Gastrocnemius medialis (tissue), 4 donors: Measurements from ENCODE around the gene ZFP36L1.

Experiments used
- POLR2A ChIP-seq, 2 donors: fragments of 450-650 bp; IDR thresholded peaks; one replicate each; pipeline ENCODE4 v1.6.1; 2017; ENCODE audit warnings: antibody characterized with exemption in 2 of 2, mild to moderate bottlenecking in 2 of 2, moderate library complexity in 2 of 2
- TF ChIP-seq, protein P1 (sequence below), 5 experiments: fragments of 450-650 bp in 3 of 5; fragments of 200-600 bp in 2 of 5; sonication (generic) in 2 of 5; IDR thresholded peaks in 4 of 5; conservative IDR thresholded peaks in 1 of 5; 1 replicate in 4 of 5; 2 replicates in 1 of 5; pipeline ENCODE4 v1.5.1; 2016 to 2019; ENCODE audit warnings: antibody characterized with exemption in 5 of 5, mild to moderate bottlenecking in 3 of 5, moderate library complexity in 3 of 5

DNA sequence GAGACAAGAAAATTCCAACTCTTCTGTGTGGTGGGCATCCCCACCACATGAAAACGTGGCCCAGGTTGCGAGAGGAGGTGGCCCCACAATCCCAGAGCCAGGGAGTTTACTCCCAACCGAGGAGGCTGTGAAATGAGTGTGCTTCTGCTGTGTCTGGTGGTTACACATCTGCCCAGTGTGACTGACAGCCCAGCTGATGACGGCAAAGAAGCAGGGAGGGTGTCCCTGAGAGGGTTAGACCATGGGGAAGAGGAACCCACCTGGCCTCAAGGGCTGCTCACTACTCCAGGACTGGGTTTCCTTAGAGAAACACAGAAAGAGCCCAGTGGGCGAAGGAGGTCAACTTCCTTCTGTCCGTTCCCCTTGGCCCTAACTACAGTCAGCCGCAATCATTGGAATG lies 24.6 kb downstream of the ZFP36L1 start:
- TF ChIP-seq, protein P1, sequence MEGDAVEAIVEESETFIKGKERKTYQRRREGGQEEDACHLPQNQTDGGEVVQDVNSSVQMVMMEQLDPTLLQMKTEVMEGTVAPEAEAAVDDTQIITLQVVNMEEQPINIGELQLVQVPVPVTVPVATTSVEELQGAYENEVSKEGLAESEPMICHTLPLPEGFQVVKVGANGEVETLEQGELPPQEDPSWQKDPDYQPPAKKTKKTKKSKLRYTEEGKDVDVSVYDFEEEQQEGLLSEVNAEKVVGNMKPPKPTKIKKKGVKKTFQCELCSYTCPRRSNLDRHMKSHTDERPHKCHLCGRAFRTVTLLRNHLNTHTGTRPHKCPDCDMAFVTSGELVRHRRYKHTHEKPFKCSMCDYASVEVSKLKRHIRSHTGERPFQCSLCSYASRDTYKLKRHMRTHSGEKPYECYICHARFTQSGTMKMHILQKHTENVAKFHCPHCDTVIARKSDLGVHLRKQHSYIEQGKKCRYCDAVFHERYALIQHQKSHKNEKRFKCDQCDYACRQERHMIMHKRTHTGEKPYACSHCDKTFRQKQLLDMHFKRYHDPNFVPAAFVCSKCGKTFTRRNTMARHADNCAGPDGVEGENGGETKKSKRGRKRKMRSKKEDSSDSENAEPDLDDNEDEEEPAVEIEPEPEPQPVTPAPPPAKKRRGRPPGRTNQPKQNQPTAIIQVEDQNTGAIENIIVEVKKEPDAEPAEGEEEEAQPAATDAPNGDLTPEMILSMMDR (IDR thresholded peaks at IDR 0.05 in 4 of 5, conservative IDR thresholded peaks at IDR 0.05 in 1 of 5): no peak
- TF ChIP-seq POLR2A (IDR thresholded peaks at IDR 0.05): no peak
